SK-N-SH (cell line): ENCODE results near the gene TTC28. TPM values are rescaled to one million over a fixed set of nuclear protein-coding genes. Genes with fewer than 3 reads are reported as not detected.

Experiments
- CTCF ChIA-PET: fragments of 300-600, 350-600 bp; formaldehyde crosslinking; extraction: SDS; loops from one replicate; lab custom pipeline; 2021; lab: Yijun Ruan, JAX
- POLR2A ChIA-PET: fragments of 350-600 bp; sonication (Branson Sonifier 250); formaldehyde crosslinking; extraction: SDS; loops from one replicate; lab custom pipeline; 2020; ENCODE audit warnings: antibody characterized with exemption, inconsistent platforms; lab: Yijun Ruan, JAX
- DNase-seq: peaks from one replicate; pipeline ENCODE4 v3.0.0; 2012
- H2AFZ ChIP-seq: fragments of 200-600 bp; sonication (generic); 2 replicates; pipeline ENCODE4 v1.8.1; 2016; ENCODE audit warnings: antibody characterized with exemption, mild to moderate bottlenecking, low read depth
- H3F3A ChIP-seq: fragments of 200-600 bp; sonication (generic); replicated peaks from 2 replicates; pipeline ENCODE3; 2016; ENCODE audit warnings: antibody characterized with exemption, mild to moderate bottlenecking; ENCODE audit not compliant: insufficient read depth
- H3K27ac ChIP-seq, 2 experiments: fragments of 200-500 bp in 1 of 2; fragments of 200-600 bp in 1 of 2; sonication (Bioruptor generic) in 1 of 2; sonication (generic), shearing (Covaris generic) in 1 of 2; 2 replicates each; pipeline versions ENCODE4 v1.5.1 to v1.6.1; 2014 to 2016; ENCODE audit warnings: low read depth in 2 of 2, inconsistent platforms in 1 of 2, low read length in 1 of 2, mild to moderate bottlenecking in 1 of 2, mixed read lengths in 1 of 2
- H3K27me3 ChIP-seq: fragments of 200-600 bp; sonication (generic), shearing (Covaris generic); 2 replicates; pipeline ENCODE4 v1.6.1; 2016; ENCODE audit warnings: mixed run types; ENCODE audit not compliant: insufficient read depth
- H3K36me3 ChIP-seq, 2 experiments: fragments of 200-500 bp in 1 of 2; fragments of 200-600 bp in 1 of 2; sonication (Bioruptor generic) in 1 of 2; sonication (generic) in 1 of 2; replicated peaks in 1 of 2; 2 replicates each; pipeline versions ENCODE3 to v1.5.1; 2014 to 2016; ENCODE audit warnings: low read length in 1 of 2, mild to moderate bottlenecking in 1 of 2; ENCODE audit not compliant: insufficient read depth in 2 of 2, control insufficient read depth in 1 of 2
- H3K4me1 ChIP-seq, 2 experiments: fragments of 200-500 bp in 1 of 2; fragments of 200-600 bp in 1 of 2; sonication (Bioruptor generic) in 1 of 2; sonication (generic), shearing (Covaris generic) in 1 of 2; 2 replicates each; pipeline versions ENCODE4 v1.5.1 to v1.6.1; 2014 to 2016; ENCODE audit warnings: low read depth in 1 of 2, low read length in 1 of 2, mixed run types in 1 of 2; ENCODE audit not compliant: insufficient read depth in 2 of 2, control insufficient read depth in 1 of 2
- H3K4me2 ChIP-seq: fragments of 200-600 bp; sonication (generic), shearing (Covaris generic); 2 replicates; pipeline ENCODE4 v1.6.1; 2017; ENCODE audit warnings: mixed run types
- H3K4me3 ChIP-seq, 2 experiments: fragments of 200-500 bp in 1 of 2; fragments of 200-600 bp in 1 of 2; sonication (Bioruptor generic) in 1 of 2; sonication (generic), shearing (Covaris generic) in 1 of 2; 2 replicates each; pipeline versions ENCODE4 v1.5.1 to v1.8.1; 2014 to 2016; ENCODE audit warnings: low read depth in 2 of 2, inconsistent platforms in 1 of 2, low read length in 1 of 2, mild to moderate bottlenecking in 1 of 2, mixed read lengths in 1 of 2, moderate library complexity in 1 of 2
- H3K79me2 ChIP-seq: fragments of 200-600 bp; sonication (generic); 2 replicates; pipeline ENCODE4 v1.8.1; 2017; ENCODE audit warnings: mild to moderate bottlenecking; ENCODE audit not compliant: insufficient read depth
- H3K9ac ChIP-seq: fragments of 200-600 bp; sonication (generic); 2 replicates; pipeline ENCODE4 v1.6.1; 2017; ENCODE audit warnings: mixed run types
- H3K9me2 ChIP-seq: fragments of 200-600 bp; sonication (generic); 2 replicates; pipeline ENCODE4 v1.6.1; 2017; ENCODE audit warnings: mixed run types
- H3K9me3 ChIP-seq: fragments of 200-600 bp; sonication (generic); 2 replicates; pipeline ENCODE4 v1.6.1; 2017; ENCODE audit warnings: mixed run types, mild to moderate bottlenecking, moderate library complexity
- H4K20me1 ChIP-seq: fragments of 200-600 bp; sonication (generic); 2 replicates; pipeline ENCODE4 v1.6.1; 2017; ENCODE audit warnings: mild to moderate bottlenecking, mixed run types; ENCODE audit not compliant: insufficient read depth
- CHD2 ChIP-seq: fragments of 150-350 bp; IDR thresholded peaks from 2 replicates; pipeline ENCODE4 v1.6.1; 2018; ENCODE audit warnings: low read length; ENCODE audit not compliant: partially characterized antibody
- ELF1 ChIP-seq: IDR thresholded peaks from 2 replicates; pipeline ENCODE4 v1.4.0; 2012
- FOSL2 ChIP-seq: IDR thresholded peaks from 2 replicates; pipeline ENCODE4 v1.4.0; 2012; ENCODE audit warnings: low read depth, mild to moderate bottlenecking, moderate library complexity, borderline replicate concordance
- FOXJ3 ChIP-seq: sonication (generic); formaldehyde crosslinking; IDR thresholded peaks from 2 replicates; pipeline ENCODE4 v1.5.1; 2020; ENCODE audit warnings: mild to moderate bottlenecking, missing genetic modification reagents
- FOXM1 ChIP-seq: IDR thresholded peaks from 2 replicates; pipeline ENCODE4 v1.4.0; 2012; ENCODE audit warnings: low read depth, mild to moderate bottlenecking
- GABPA ChIP-seq: IDR thresholded peaks from 2 replicates; pipeline ENCODE4 v1.4.0; 2012; ENCODE audit warnings: low read depth, mild to moderate bottlenecking
- IRF3 ChIP-seq: fragments of 150-350 bp; IDR thresholded peaks from 2 replicates; pipeline ENCODE4 v1.6.1; 2016; ENCODE audit warnings: mild to moderate bottlenecking, low read depth, low read length
- MEF2A ChIP-seq: IDR thresholded peaks from 2 replicates; pipeline ENCODE4 v1.4.0; 2012; ENCODE audit warnings: low read depth, borderline replicate concordance
- PBX3 ChIP-seq: IDR thresholded peaks from 2 replicates; pipeline ENCODE4; 2012
- POLR2AphosphoS5 ChIP-seq: IDR thresholded peaks from 2 replicates; pipeline ENCODE4 v1.6.1; 2012; ENCODE audit warnings: low read depth, low read length
- RFX5 ChIP-seq: IDR thresholded peaks from 2 replicates; pipeline ENCODE4 v1.6.1; 2012; ENCODE audit warnings: mild to moderate bottlenecking, improper control_type of control experiment, low read length
- SIN3A ChIP-seq: IDR thresholded peaks from 2 replicates; pipeline ENCODE4 v1.6.1; 2012; ENCODE audit warnings: low read depth, mild to moderate bottlenecking, low read length, moderate library complexity, borderline replicate concordance
- TCF12 ChIP-seq: IDR thresholded peaks from 2 replicates; pipeline ENCODE4 v1.4.0; 2012
- TEAD4 ChIP-seq: IDR thresholded peaks from 2 replicates; pipeline ENCODE4 v1.4.0; 2012; ENCODE audit warnings: mild to moderate bottlenecking, borderline replicate concordance; ENCODE audit not compliant: insufficient read depth
- USF1 ChIP-seq: IDR thresholded peaks from 2 replicates; pipeline ENCODE4 v1.4.0; 2012; ENCODE audit warnings: low read depth, borderline replicate concordance
- YY1 ChIP-seq: IDR thresholded peaks from 2 replicates; pipeline ENCODE4 v1.4.0; 2012; ENCODE audit warnings: low read depth, mild to moderate bottlenecking
- ZBTB33 ChIP-seq: IDR thresholded peaks from 2 replicates; pipeline ENCODE4 v1.4.0; 2012; ENCODE audit warnings: low read depth, borderline replicate concordance
- WGBS: methylation state at CpG from one replicate; pipeline ENCODE4 v1.1.6; 2017; ENCODE audit warnings: low lambda C conversion rate; 5-methylcytosine and 5-hydroxymethylcytosine counted together
- polyA plus RNA-seq, 3 experiments: library from polyadenylated mRNA; depleted of rRNA; stranded (reverse); fragments of >200 nt; gene quantifications; 2 replicates each; pipeline ENCODE4 v1.2.3, GENCODE V29; 2012
- TF ChIP-seq, protein P1 (sequence below): fragments of 150-350 bp; IDR thresholded peaks from 2 replicates; pipeline ENCODE4 v1.6.1; 2017; ENCODE audit warnings: antibody characterized with exemption, low read length, low read depth, borderline replicate concordance

TTC28 gene
- polyA plus RNA-seq, 1 of the 3 experiments (the other 2 are of a cell fraction): 5.9 TPM

GRCh38 chr22:28328756-28329155 lies 350.9 kb downstream of the TTC28 start:
- no peak overlapping the region for H3K9ac ChIP-seq
- 96% methylated on average over 1 of the region's 1 CpG for whole genome bisulfite sequencing
- H4K20me1 ChIP-seq: peaks cover 6% of the 10 kb centered on the region; the same call in 1 of the 2 replicates
- H3K27ac ChIP-seq: peak overlapping the region; percentile 67 to 75
- peaks cover 19% of the 10 kb centered on the region for H3F3A ChIP-seq
- peak; percentile 32; the same call in 1 of the 2 replicates for TF ChIP-seq FOSL2
- no peak for TF ChIP-seq ELF1
- no peak for TF ChIP-seq IRF3
- H3K4me2 ChIP-seq: peak overlapping the region; percentile 66
- H3K9me2 ChIP-seq: no peaks in the 10 kb centered on the region
- no peaks in the 10 kb centered on the region for H3K27me3 ChIP-seq
- POLR2A ChIA-PET: no interaction called here
- no peak for DNase-seq
- CTCF ChIA-PET: interaction anchor here (0.8 to 1.3 kb wide), 3 partner anchors 11 to 76 kb away, joined by 3 read pairs; no protein-coding TSS in a partner anchor
- no peak overlapping the region for H2AFZ ChIP-seq
- H3K36me3 ChIP-seq: no peaks in the 10 kb centered on the region
- peaks cover 20 to 46% of the 10 kb centered on the region in 2 experiments; a peak in 3 of 4 replicates for H3K4me1 ChIP-seq
- H3K9me3 ChIP-seq: no peaks in the 10 kb centered on the region
- H3K79me2 ChIP-seq: peaks cover 11% of the 10 kb centered on the region
- no peak overlapping the region for H3K4me3 ChIP-seq

GRCh38 chr22:28316014-28316413 lies 363.6 kb downstream of the TTC28 start:
- H3K4me1 ChIP-seq: no peaks in the 10 kb centered on the region; a peak in 1 of 4 replicates
- H4K20me1 ChIP-seq: no peaks in the 10 kb centered on the region
- no peaks in the 10 kb centered on the region for H3K9me3 ChIP-seq
- no peak for DNase-seq
- H3K27me3 ChIP-seq: no peaks in the 10 kb centered on the region
- H3F3A ChIP-seq: no peaks in the 10 kb centered on the region
- H3K36me3 ChIP-seq: no peaks in the 10 kb centered on the region
- H2AFZ ChIP-seq: no peak overlapping the region
- TF ChIP-seq PBX3 (no peak), RFX5 (no peak), POLR2AphosphoS5 (no peak), FOXJ3 (CRISPR knock-in tag) (no peak), TEAD4 (no peak), TCF12 (no peak), GABPA (no peak), FOXM1 (no peak), USF1 (no peak), YY1 (no peak), MEF2A (no peak), CHD2 (no peak), SIN3A (no peak), ZBTB33 (no peak)
- TF ChIP-seq, protein P1, sequence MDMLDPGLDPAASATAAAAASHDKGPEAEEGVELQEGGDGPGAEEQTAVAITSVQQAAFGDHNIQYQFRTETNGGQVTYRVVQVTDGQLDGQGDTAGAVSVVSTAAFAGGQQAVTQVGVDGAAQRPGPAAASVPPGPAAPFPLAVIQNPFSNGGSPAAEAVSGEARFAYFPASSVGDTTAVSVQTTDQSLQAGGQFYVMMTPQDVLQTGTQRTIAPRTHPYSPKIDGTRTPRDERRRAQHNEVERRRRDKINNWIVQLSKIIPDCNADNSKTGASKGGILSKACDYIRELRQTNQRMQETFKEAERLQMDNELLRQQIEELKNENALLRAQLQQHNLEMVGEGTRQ: no peak
- TF ChIP-seq, all 33 proteins: peak for 0
- Histone ChIP-seq H3K9ac (no peak overlapping the region), H3K27ac (no peak overlapping the region), H3K79me2 (no peaks in the 10 kb centered on the region), H3K9me2 (no peaks in the 10 kb centered on the region), H3K4me2 (no peak overlapping the region), H3K4me3 (no peak overlapping the region)
- ChIA-PET POLR2A (no interaction called here), CTCF (no interaction called here)
- 94% methylated on average over 4 of the region's 4 CpGs for WGBS
